Activated CD8-positive, alpha-beta memory T cell treated with anti-CD3 and anti-CD28 coated beads for 36 hours (primary cell): ENCODE measurements around the gene RSAD2. TPM values are rescaled to one million over a fixed set of nuclear protein-coding genes. Genes with fewer than 3 reads are reported as not detected.
"Not testable (repeated sequence)": the region's sequence is repeated elsewhere in the genome, so short reads cannot be mapped to it uniquely, and the experiment has no call there.

Experiments
- CTCF ChIA-PET: fragments of 350-600 bp; sonication (Branson Sonifier 250); formaldehyde crosslinking; loops from one replicate; lab custom pipeline; 2021; ENCODE audit warnings: antibody characterized with exemption; lab: Charles Lee
- POLR2A ChIA-PET: fragments of 350-600 bp; sonication (Branson Sonifier 250); formaldehyde crosslinking; loops from one replicate; lab custom pipeline; 2021; ENCODE audit warnings: antibody characterized with exemption; lab: Charles Lee
- total RNA-seq, 2 experiments: library from RNA; stranded (reverse); gene quantifications; one replicate each; pipeline ENCODE4 v1.2.3, GENCODE V29; 2021

The RSAD2 gene
- total RNA-seq, 2 experiments from 2014 or later, result 0.17 to 0.42 TPM

DNA sequence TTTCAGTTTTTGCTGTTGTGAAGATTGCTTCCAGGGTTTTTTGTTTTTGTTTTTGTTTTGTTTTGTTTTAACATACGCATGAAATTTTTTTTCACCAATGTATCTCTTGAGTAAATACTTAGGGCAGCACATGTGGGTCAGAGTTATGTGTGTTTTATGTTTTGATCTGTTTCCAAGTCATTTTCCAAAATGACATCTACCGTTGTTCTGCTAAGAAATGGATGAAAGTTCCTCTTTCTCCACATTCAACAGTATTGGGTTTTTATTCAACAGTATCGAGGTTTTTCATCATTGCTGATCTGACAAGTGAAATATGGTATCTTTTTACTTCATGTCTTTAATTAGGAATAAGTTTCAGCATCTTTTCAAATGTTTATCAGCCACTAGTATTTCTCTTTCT lies 56.3 kb downstream of the RSAD2 start:
- ChIA-PET POLR2A (no interaction called here), CTCF (no interaction called here)

DNA sequence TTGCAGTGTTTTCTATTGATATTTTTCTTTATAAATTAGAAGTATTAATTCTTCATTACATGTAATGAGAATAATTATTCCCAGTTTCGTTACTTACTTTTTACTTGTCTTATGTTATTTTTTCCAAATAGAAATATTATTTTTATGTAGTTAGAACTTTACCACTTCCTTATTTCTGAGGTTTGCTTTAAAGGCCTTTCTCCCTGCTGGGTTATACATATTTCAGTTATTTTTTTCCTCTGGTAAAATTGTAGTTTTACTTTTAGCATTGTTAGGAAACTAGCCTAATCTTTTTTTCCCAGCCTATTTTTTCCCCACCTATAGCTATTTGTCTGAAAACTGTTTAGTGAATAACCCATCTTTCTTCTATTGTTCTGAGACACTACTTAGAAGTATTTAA lies 56.8 kb downstream of the RSAD2 start:
- POLR2A ChIA-PET, result no interaction called here
- CTCF ChIA-PET, result no interaction called here

DNA sequence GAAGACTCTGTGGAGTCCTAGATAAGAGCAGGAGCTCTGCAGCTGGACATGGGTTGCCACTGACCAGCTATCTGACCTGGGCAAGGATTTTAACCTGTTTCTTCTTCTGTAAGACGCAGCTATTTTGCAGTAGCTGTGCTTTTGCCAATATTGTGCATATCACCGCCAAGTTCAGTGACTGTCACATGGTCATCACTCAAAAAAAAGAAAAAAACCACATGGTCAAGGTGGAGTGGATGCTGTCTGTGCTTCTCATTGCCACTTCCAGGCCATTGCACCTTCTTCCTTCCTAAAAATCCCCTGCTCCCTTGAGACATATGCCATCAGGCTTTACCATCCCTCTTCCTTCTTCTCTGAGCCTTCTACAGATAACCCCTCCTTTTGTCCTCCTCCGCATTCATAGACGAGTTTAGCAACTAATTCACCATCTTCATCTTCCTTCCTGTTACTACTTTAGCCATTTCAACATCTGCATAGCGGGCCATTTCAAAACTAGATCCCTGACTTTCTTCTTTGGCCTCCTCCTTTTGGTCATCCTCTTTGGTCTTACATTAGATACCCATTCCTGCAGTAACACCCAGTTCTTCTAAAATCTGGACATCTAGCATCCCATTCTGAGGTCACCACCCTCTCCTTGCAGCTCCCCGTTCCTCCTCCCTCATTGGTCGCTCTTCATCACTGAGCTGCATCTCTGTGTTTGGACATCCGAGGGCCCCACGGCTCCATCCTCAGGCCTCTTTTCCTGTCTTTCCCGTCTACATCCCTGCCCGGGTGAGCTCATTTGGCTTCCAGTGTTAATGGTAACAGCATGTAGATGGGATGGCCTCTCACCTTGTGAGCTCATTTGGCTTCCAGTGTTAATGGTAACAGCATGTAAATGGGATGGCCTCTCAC lies 57.4 kb downstream of the RSAD2 start:
- POLR2A ChIA-PET, result no interaction called here
- CTCF ChIA-PET, result no interaction called here

DNA sequence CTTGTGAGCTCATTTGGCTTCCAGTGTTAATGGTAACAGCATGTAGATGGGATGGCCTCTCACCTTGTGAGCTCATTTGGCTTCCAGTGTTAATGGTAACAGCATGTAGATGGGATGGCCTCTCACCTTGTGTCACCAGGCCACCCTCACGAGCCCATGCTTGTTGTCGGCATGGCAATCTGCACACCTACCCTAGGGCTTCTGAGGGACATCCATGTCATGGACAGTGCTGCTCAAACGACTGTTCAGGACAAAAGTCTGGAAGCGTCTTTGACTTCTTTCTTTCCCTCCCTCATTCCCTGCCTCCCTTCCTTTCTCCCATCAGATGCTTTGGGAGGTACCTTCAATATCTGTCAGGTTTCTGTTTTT lies 58.1 kb downstream of the RSAD2 start:
- CTCF ChIA-PET, POLR2A ChIA-PET: not testable (repeated sequence)

DNA sequence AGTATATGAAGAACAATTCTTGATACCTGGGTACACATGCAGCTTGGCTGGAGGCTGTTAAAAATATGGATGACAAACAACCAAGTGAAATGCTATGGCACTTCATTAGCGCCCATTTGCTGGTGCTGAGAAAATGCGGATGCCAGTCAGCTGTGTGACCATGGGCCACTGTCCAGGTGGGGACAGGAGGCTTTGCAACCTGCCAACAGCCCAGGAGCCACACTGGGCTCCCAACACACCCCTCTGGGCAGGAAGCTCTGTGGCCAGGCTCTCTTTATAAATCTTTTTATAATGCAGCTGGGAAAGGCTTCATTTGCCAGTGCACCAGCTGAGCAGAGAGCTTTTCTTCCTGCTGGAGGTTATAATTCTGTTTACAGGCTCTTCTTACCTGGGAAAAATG lies 59.6 kb downstream of the RSAD2 start:
- POLR2A ChIA-PET, result no interaction called here
- CTCF ChIA-PET, result interaction anchor here (1.0 to 1.3 kb wide), 2 partner anchors 21 to 62 kb away, joined by 3 to 5 read pairs; no protein-coding TSS in a partner anchor

DNA sequence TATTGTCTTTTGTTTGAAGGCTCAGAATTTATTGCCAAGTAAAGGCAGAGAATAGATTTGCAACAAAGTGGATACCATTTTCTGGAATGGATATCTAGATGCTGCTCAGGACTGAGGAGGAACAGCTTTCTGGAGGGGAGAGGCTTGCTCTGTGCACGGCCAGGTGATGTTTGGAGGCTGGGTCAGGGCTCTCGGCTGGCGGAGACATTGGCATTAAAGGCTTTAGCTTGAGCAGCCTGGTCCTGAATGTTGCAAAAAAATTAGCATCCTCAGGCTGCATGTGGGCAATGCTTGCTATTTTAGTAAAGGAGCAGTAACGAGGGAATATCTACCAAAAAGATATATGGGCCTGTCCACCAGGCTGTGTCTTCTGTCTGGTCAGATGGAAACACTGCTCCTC lies 60.0 kb downstream of the RSAD2 start:
- CTCF ChIA-PET, result interaction anchor here (1.3 kb wide), 1 partner anchor 61 kb away, joined by 3 read pairs; no protein-coding TSS in a partner anchor
- POLR2A ChIA-PET, result no interaction called here

DNA sequence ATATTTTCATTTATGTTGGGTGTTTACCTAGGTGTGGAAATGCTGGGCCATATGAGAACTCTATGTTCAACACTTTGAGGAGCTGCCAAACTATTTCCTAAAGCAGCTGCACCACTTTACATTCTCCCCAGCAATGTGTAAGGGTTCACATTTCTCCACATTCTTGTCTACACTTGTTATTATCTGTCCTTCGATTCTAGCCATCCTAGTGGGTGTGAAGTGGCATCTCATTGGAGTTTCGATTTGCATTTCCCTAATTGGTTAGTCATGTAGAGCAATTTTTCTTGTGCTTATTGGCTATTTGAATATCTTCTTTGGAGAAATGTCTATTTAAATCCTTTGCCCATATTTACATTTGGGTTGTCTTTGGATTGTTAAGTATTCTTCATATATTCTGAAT lies 61.5 kb downstream of the RSAD2 start:
- CTCF ChIA-PET, result no interaction called here
- POLR2A ChIA-PET, result no interaction called here

DNA sequence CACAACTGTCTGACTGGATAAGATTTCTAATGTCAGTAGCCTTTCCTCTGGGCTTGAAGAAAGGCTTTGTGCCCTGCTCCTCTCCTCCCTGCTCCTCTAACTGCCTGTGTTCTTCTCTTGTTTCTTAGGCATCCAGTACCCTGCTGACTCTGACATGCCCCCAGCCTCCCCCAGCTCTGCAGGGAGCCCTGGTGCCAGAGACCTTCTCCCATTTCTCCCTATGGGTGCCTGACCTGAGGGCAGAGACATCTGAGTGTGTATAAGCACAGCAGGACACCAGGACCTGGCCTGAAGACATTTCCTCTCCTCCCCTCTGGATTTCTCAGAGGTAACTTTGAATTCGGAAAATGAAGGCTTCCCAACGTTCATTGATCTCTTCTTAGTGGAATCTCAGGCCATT lies 63.2 kb downstream of the RSAD2 start:
- POLR2A ChIA-PET, result no interaction called here
- CTCF ChIA-PET, result no interaction called here

DNA sequence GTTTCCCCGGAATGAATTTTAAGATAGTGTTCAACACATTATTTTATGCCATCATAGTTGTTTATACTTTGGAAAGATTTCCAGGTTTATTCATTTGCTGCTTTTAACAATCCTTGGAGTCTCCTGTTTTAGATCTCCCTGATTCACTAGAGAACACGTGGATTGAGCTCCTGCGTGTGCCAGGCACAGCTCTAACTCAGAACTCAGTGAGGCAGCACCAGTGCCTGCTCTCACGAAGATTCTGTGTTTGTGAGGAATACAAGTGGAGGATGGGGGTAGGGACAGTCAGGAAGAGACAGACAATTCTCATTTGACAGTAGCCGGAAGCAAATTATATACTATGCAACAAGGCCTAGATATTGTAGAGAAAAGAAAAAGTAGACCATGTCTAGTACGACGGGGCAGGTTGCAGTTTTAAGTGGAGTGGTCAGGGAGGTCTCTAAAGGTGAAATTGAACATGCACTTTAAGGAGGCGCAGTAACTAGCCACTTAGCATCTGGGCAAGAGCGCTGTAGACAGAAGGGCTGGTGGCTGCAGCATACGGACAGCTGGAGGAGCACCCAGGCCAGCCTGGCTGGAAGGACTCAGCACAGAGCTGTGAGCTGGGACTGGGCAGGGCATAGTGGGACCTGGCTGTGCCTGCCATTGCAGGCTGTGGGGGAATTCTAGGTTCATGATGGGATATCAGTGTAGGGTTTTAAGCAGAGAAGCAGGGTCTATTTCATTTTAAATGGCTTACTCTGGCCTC lies 63.9 kb downstream of the RSAD2 start:
- POLR2A ChIA-PET, result no interaction called here

DNA sequence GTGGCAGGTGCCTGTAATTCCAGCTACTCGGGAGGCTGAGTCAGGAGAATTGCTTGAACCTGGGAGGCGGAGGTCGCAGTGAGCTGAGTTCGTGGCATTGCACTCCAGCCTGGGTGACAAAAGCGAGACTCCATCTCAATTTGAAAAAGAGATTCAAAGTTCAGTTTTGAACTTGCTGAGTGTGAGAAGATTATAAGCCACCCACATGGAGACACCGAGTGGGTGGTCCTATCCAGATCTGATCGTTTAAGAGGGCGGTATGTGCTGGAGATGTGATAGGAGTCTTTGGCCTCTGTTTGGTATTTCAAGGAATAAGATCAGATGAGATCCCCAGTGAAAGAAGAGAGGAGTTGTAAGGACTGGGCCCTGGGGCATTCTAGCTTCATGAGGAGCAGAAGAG lies 65.3 kb downstream of the RSAD2 start:
- ChIA-PET POLR2A (no interaction called here), CTCF (no interaction called here)

More for the DNA sequence above, 63.9 kb downstream of the RSAD2 start:
- CTCF ChIA-PET, result no interaction called here

DNA sequence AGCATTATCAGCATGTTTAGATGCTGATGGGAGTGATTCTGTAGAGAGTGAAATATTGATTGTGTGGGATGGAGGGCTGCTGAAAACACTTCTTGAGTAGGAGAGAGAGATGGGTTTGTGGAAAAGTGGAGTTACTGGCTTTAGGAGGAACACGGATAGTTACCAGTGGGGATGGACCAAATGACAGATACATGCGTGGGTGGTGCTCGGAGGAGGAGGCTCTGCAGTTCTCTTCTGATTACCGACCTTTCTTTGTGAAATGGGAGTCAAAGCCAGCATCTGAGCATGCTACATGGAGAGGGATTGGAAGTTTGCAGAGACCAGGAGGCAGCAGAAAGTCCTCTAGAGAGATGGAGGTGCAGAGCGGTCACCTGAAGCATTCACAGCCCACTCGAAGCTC lies 65.9 kb downstream of the RSAD2 start:
- ChIA-PET POLR2A (no interaction called here), CTCF (no interaction called here)

DNA sequence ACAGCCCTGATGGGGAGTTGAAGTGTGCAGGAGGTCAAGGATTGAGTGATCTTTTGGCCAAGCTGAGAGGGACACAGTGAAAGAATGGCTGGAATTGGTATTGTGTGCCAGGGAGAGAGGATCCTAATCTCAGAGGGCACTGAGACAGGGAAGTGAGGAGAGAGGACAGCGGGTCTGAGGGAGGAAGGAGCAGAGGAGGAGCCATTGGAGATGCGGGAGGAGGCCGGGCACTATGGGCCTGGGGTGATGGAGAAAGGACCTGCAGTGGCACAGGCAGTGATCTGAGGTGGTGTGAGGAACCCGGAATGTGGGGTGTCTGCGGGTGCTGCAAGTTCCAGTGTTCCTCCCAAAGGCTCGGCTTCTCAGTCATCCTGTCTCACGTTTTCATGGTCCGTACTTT lies 66.4 kb downstream of the RSAD2 start:
- CTCF ChIA-PET, result no interaction called here
- POLR2A ChIA-PET, result no interaction called here

DNA sequence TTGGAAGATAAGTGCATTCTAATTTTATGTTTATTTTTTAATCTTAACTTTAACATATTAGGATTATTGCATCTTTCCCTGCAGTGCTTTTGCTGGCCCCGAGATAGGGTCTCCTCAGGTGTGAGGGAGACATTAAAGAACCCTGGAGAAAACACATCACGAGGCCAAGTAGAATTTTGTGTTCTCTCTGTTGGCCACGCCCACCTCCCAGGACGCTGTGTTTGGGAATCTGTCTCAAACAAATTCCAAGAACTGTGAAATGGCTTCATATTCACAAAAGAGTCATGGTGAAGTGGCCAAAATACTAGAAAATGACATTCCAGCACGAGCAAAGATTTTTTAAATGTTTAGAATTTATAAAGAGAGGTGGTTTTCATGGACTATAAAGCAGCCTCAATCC lies 67.0 kb downstream of the RSAD2 start:
- CTCF ChIA-PET, result no interaction called here
- POLR2A ChIA-PET, result no interaction called here

DNA sequence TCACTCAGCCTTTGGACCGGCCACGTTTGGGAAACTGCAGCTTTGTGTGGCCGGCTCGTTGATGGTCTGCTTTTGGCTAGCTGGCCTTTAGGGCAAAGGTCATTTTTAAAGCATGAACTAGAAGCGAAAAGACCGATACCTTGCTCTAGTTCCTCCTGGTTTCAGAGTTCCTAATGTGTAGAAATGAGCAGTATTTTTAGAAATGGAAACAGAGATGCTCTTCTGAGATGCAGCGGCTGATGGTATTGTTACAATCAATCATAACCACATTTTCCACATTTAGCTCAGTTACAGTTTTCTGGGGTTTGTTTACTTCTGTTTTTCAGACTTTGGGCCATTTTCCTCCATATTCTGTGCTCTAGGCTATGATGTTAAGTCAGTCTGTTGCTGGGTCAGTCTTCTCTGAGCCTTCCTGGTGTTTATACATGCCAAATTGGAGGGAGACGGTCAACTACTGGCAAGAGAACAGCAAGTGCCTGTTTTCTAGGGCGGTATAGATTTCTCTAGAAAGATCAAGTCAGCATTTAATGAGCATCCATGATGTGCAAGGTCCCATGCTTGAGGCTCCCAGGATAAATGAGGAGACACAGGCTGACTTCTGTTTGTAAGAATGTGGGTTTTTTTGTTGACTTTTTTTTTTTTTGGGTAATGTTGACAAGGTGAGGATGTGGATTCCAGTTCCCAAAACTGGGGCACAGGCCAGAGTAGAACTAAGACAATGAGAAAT lies 67.7 kb downstream of the RSAD2 start:
- POLR2A ChIA-PET, result interaction anchor here (0.8 kb wide), 1 partner anchor 11 kb away, joined by 3 read pairs; no protein-coding TSS in a partner anchor
- CTCF ChIA-PET, result interaction anchor here (1.2 kb wide), 1 partner anchor 35 kb away, joined by 3 read pairs; no protein-coding TSS in a partner anchor

DNA sequence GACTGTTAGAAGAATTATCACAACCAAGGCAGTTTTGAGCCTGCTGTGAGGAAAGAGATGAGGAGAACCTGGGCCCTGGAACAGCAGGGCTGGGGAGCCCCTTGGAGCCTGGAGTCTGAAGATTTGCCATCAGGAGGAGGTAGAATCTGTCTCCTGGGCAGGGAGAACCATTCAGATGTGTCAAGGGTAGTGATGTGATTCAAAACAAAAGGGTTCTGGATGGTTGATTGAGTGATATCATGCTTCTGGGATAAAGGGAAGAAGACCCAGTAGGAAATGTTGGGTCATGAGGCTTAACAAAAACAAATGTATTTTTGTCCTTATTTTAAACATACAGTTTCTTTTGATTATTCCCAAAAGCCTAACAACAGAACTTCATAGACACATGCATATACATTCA lies 68.2 kb downstream of the RSAD2 start:
- CTCF ChIA-PET, result interaction anchor here (1.2 to 1.6 kb wide), 3 partner anchors 29 to 36 kb away, joined by 3 read pairs; no protein-coding TSS in a partner anchor

DNA sequence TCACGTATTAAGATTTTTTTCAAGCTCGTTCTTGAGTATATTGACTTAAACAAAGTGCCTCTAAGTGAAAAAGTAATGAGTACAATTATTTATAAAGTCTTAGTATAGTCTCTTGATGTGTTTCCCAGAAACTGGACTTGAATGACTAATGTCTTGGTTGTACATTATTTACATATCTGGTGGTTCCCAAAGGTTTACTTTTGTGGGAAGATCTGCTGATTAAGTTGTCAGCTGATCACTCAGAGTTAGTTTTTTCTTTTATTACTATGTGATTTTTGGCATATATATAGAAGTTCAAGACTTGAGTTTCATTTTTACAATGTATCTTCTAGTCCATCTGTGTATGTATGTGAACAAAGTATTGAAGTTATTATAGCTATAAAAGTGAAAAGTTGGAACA lies 69.1 kb downstream of the RSAD2 start:
- CTCF ChIA-PET, result interaction anchor here (0.6 to 1.6 kb wide), 4 partner anchors 30 to 37 kb away, joined by 3 read pairs; no protein-coding TSS in a partner anchor
- POLR2A ChIA-PET, result interaction anchor here (0.6 to 0.7 kb wide), 2 partner anchors 48 to 123 kb away, joined by 4 read pairs; no protein-coding TSS in a partner anchor

More for the DNA sequence above, 68.2 kb downstream of the RSAD2 start:
- POLR2A ChIA-PET, result interaction anchor here (0.8 kb wide), 1 partner anchor 10 kb away, joined by 3 read pairs; no protein-coding TSS in a partner anchor
